ENCODE measurements around the gene ZNF24. TPM values are rescaled to one million over a fixed set of nuclear protein-coding genes. Genes with fewer than 3 reads are reported as not detected.

Gene ZNF24
- total and polyA plus RNA-seq, 7 donors: 16.0 to 63.8 (median 40.6) TPM

- Histone ChIP-seq H3K36me3 (ENCODE audit: insufficient read depth in 1 of 2, low read depth in 1 of 2) (peaks cover 27% of the 10 kb centered on the region in 2 donors), H3K9me3 (peaks cover 92% of the 10 kb centered on the region)
- intact Hi-C loops (cut with DNase I): no loop called here
Observed at GRCh38 chr18:35306588-35307250, 37.5 kb downstream of the ZNF24 start.

GRCh38 chr18:35303610-35304009 lies 40.6 kb downstream of the ZNF24 start:
- DNase-seq (no peak), ATAC-seq (no peak)
- no peak overlapping the region for H3K4me3 ChIP-seq
- H3K27ac ChIP-seq: no peak overlapping the region
- 75 to 82% (median 76%) methylated on average over 4 of the region's 4 CpGs for WGBS, 3 donors
- peaks cover 24 to 44% of the 10 kb centered on the region in 2 donors for H3K36me3 ChIP-seq (ENCODE audit: insufficient read depth in 1 of 2, low read depth in 1 of 2)
- intact Hi-C loops (cut with DNase I): loop anchor here in 1 of 2 donors (5.0 kb wide), 1 partner anchor 39 kb away; the partner anchor contains the start of gene ZNF24
- peaks cover 83% of the 10 kb centered on the region for H3K9me3 ChIP-seq
- TF ChIP-seq CTCF (IDR thresholded peaks at IDR 0.05): no peak
- H3K4me1 ChIP-seq: no peaks in the 10 kb centered on the region
- H3K27me3 ChIP-seq (ENCODE audit: insufficient read depth in 3 of 3, low read length in 2 of 3): no peaks in the 10 kb centered on the region

More at GRCh38 chr18:35306588-35307250, 37.5 kb downstream of the ZNF24 start:
- Histone ChIP-seq H3K4me1 (peaks cover 3% of the 10 kb centered on the region), H3K4me3 (no peak overlapping the region), H3K27ac (no peak overlapping the region), H3K27me3 (ENCODE audit: insufficient read depth in 3 of 3, low read length in 2 of 3) (no peaks in the 10 kb centered on the region)
- 97 to 98% (median 98%) methylated on average over 5 of the region's 5 CpGs for WGBS, 3 donors
- ATAC-seq: no peak
- TF ChIP-seq CTCF (IDR thresholded peaks at IDR 0.05): no peak
- DNase-seq: no peak

GRCh38 chr18:35296060-35296459 lies 48.2 kb downstream of the ZNF24 start:
- no peak for ATAC-seq
- H3K36me3 ChIP-seq (ENCODE audit: insufficient read depth in 1 of 2, low read depth in 1 of 2): peaks cover 8 to 49% of the 10 kb centered on the region in 2 donors
- H3K4me3 ChIP-seq: no peak overlapping the region
- H3K27ac ChIP-seq: no peak overlapping the region
- 91 to 96% (median 92%) methylated on average over 2 of the region's 2 CpGs for WGBS, 3 donors
- no peak for DNase-seq
- H3K4me1 ChIP-seq: peaks cover 2% of the 10 kb centered on the region
- H3K9me3 ChIP-seq: peaks cover 10% of the 10 kb centered on the region
- intact Hi-C loops (cut with DNase I): no loop called here
- H3K27me3 ChIP-seq (ENCODE audit: insufficient read depth in 3 of 3, low read length in 2 of 3): no peaks in the 10 kb centered on the region
- TF ChIP-seq CTCF (IDR thresholded peaks at IDR 0.05): no peak

GRCh38 chr18:35291166-35291565 lies 53.1 kb downstream of the ZNF24 start:
- intact Hi-C loops (cut with DNase I): loop anchor here (2.0 to 5.0 kb wide), 3 partner anchors 48 to 51 kb away; partner anchors contain the start of genes ZNF24 (in 1 of the 2) and ZNF397 (in 1 of the 2)
- peaks cover 8 to 31% of the 10 kb centered on the region in 2 donors for H3K36me3 ChIP-seq (ENCODE audit: insufficient read depth in 1 of 2, low read depth in 1 of 2)
- 81 to 85% (median 83%) methylated on average over 2 of the region's 2 CpGs for WGBS, 3 donors
- peak overlapping the region; percentile 80 for H3K27ac ChIP-seq
- ATAC-seq (no peak), DNase-seq (no peak)
- H3K4me1 ChIP-seq: peaks cover 12% of the 10 kb centered on the region
- H3K9me3 ChIP-seq: no peaks in the 10 kb centered on the region
- H3K4me3 ChIP-seq: peak overlapping the region; percentile 87
- H3K27me3 ChIP-seq (ENCODE audit: insufficient read depth in 3 of 3, low read length in 2 of 3): no peaks in the 10 kb centered on the region
- TF ChIP-seq CTCF (IDR thresholded peaks at IDR 0.05): no peak

Data from psoas muscle (tissue), 8 donors.